Measurements from ENCODE around the gene RAB17.
A peak's percentile ranks its signal among the peaks of the same experiment; 100 is the strongest.

The RAB17 gene

DNA sequence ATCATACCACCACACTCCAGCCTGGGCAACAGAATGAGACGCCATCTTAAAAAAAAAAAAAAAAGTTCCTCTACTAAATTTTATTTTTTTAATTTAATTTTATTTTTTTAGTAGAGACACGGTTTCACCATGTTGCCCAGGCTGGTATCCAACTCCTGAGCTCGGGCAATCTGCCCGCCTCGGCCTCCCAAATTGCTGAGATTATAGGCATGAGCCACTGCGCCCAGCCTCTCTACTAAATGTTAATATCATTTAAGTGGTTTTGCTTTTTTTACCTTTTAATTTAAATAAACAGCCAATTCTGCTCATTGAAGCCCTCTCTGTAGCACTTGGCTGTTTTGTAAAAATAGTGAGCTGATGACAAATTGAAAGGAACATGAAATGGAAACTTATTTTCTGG, 9.2 kb downstream of the RAB17 start:
- DNase-seq (ENCODE audit: low read depth in 3 of 3, low spot score in 1 of 3) = no peak

DNA sequence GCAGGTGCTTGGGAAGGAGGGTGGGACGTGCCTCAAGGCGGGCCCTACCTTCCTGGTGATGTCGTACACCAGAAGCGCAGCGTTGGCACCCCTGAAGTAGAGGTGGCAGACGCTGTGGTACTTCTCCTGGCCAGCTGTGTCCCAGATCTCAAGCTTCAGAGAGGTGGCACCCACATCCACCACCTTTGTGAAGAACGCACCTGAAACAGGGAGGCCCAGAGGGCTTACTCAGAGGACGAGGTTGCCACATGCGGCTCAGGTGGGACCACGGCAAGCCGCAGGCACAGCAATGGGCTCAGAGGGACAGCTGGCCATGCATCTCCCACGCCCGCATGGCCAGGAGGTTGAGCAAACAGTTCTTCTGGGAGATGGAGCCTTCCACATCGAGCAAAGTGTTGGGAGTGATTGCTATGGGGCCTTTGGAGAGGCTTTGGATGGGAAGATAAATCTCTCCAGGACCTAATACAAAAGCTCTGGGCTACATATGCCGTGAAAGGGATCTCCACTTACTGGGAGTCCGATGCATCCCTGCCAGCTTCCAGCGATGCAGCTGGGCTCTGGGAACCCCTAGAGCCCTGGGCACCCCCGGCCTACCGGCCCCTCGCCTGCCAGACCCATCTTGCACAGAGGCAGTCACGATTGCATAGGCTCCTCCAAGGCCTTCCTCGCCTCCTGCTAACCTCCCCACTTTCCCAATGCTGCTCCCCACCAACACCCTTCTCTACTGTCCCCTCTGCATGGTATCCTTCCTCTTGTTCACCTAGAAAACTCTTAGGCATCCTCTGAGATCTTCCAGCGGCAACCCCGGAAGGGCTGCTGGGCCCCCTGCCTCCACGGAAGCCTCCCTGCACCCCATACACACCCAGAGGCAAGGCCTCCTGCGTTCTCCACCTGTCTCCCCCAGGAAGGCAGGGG, 12.3 kb downstream of the RAB17 start:
- no peak for DNase-seq (ENCODE audit: low read depth in 3 of 3, low spot score in 1 of 3)

GRCh38 chr2:237577458-237577857, 13.1 kb downstream of the RAB17 start:
- DNase-seq (ENCODE audit: low read depth in 3 of 3, low spot score in 1 of 3) = no peak

DNA sequence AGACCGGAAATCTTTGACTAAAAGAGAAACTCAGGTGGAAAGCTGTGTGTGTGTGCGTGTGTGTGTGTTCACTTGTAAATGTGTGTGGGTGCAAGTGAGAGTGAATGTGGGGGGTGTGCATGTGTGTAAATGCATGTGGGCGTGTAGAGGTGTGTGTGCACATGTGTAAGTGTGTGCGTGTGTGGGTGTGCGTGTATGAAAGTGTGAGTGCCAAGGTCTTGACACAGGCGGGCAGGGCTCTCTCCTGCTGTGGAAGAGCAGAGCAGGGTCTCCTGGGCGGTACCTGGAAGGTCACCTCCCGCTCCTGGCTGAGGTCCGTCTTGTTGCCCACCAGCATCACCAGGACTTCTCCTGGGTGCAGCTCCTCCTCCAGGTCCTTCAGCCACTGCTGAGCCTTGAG, 13.6 kb downstream of the RAB17 start:
- DNase-seq (ENCODE audit: low read depth in 3 of 3, low spot score in 1 of 3) = no peak

DNA sequence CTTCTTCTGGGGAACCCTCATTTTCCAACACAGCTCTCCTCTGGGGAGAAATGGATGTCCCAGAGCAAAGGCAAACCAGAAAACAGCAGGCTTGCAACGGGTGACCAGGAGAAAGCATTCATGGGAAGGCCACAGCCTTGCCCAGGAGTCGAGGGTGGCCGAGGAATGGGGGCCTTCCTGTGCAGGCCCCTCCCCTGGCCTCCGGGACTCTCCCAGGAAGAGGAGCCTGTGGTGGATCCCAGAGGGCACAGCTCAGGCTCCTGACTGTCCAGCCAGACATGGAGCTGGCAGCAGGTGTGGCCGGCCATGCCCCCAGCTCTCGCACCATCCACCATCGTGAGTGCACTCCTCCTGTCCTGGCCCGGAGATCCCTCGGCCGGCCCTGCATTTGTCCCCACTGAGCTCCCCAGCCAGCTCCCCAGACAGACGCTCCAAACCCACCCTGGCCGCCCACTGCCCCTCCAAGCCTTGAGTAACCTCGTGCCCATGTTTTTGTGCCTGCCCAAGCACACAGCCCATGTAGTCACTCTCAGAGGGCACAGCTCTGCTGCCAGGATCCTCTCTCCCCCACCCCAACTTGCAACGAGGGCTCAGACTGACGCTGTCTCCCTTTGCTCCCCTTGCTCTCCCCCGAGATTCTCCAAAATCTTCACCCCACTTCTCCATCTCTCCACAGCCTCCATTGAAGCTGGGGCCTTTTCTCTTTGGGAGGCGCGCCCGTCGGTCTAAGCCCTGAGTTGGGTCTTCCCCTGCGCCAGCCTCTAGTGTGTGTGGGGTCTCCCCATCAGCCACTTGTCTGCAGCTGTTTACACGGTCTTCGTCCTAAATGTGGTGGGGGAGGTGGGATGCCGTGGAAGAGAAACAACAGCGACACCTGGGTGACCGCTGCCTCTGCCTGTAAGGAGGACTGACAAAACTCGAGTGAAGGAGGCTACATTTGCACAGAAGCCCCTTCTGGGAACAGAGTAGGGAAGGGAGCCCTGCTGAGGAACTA, 14.4 kb downstream of the RAB17 start:
- DNase-seq (ENCODE audit: low read depth in 3 of 3, low spot score in 1 of 3) = no peak

GRCh38 chr2:237574894-237575868, 15.4 kb downstream of the RAB17 start:
- DNase-seq (ENCODE audit: low read depth in 3 of 3, low spot score in 1 of 3) = no peak

DNA sequence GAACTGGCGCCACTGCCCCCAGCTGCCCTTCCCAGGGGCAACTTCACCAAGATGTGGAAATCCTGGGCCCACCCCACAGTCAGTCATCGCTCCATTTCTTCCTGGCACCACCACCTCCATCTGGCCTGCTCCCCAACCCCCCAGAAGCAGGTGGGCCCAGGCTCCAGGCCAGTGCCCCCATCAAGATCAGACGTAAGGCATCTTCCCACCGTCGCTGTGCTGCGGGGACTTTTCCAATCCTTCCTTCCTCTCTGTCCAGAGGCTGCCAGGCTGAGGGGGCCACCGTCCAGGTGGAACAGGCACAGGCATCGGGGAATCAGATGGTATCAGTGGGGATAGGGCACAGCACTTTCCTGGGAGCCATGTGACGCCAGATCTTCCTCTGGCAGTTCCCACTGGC, 16.1 kb downstream of the RAB17 start:
- DNase-seq (ENCODE audit: low read depth in 3 of 3, low spot score in 1 of 3) = no peak

GRCh38 chr2:237573721-237574415, 16.7 kb downstream of the RAB17 start:
- no peak for DNase-seq (ENCODE audit: low read depth in 3 of 3, low spot score in 1 of 3)

DNA sequence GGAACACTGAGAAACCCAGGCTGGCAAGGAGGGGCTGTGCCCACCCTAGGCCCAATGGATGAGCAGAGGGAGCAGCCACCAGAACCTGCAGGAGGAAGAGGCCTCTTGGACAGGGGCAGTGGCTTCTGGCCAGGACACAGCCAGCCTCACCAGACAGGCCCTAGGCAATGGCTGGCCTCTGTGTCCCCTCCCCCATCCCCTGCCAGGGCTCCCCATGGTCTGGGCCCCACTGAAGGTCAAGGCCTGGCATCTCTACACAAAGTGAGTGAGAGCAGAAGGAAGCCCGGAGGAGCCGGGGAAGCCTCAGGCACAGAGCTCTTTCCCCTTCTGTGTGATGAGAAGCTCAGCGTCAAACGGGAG, 17.8 kb downstream of the RAB17 start:
- DNase-seq (ENCODE audit: low read depth in 3 of 3, low spot score in 1 of 3) = no peak

GRCh38 chr2:237572021-237572741, 18.4 kb downstream of the RAB17 start:
- peak; percentile 59 to 92 (median 72) for DNase-seq (ENCODE audit: low read depth in 3 of 3, low spot score in 1 of 3)

DNA sequence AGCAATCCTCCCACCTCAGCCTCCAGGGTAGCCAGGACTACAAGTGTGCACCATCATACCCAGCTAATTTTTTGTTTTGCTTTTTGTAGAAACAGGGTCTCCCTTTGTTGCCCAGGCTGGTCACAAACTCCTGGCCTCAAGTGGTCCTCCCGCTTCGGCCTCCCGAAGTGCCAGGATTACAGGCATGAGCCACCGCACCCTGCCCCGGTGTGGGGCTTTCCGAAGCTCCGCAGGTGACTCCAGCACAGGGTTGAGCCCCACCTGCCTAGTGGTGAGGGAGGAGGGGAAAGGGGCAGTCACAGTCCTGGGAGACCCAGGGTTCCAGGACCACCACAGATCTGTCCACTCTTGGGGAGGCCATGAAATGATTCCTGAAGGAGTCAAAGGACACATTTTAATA, 19.0 kb downstream of the RAB17 start:
- no peak for DNase-seq (ENCODE audit: low read depth in 3 of 3, low spot score in 1 of 3)

DNA sequence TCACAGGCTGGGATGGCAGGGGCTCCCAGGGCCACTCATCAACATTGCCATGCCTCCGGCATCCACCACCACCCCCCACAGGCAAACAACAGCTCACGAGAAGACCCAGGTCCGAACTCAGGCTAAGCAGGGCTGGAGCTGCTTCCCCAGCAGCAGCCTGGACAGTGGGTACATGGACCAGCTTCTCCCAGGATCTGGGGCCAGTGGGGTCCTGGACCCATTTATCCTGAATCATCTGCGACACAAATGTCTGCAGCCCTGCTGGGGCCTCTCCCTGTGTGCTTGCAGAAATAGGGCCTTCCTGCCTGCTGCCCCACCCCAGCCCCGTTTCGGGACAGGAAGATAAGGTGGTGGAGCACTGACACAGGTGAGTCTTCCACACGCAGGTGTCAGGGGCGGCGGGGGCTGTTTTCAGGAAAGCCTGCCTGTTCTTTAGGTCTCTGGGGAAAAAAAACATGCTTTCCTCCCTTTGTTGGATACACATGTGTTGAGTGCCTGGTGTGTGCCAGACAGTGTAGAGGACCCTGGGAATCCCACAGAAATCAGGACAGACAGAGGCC, 19.7 kb downstream of the RAB17 start:
- DNase-seq (ENCODE audit: low read depth in 3 of 3, low spot score in 1 of 3) = no peak

GRCh38 chr2:237569896-237570295, 20.6 kb downstream of the RAB17 start:
- no peak for DNase-seq (ENCODE audit: low read depth in 3 of 3, low spot score in 1 of 3)

GRCh38 chr2:237569041-237569440, 21.5 kb downstream of the RAB17 start:
- no peak for DNase-seq (ENCODE audit: low read depth in 3 of 3, low spot score in 1 of 3)

DNA sequence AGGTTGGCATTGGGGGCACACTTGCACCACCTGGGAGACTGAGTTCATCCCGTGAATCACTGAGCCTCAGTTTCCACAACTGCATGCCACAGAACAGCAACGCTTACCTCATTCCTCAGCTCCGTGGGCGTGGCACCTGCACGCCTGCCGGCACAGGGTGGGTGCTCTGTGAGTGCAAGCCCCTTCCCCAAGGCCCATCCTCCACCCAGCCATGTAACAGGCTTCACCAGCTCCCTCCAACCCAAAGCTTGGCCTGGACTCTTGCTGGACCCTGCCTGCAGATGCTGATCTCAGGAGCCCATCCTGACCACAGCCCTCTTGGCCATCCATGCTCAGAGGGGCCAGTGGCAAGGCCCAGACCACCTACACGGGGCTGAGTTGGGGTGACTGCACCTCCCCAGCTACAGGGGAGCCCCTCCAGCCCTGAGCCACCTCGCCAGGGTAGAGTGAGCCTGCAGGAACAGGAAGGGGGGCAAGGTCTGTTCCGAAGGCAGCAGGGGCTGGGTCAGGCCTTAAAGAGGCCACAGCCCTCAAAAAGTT, 22.3 kb downstream of the RAB17 start:
- no peak for DNase-seq (ENCODE audit: low read depth in 3 of 3, low spot score in 1 of 3)

DNA sequence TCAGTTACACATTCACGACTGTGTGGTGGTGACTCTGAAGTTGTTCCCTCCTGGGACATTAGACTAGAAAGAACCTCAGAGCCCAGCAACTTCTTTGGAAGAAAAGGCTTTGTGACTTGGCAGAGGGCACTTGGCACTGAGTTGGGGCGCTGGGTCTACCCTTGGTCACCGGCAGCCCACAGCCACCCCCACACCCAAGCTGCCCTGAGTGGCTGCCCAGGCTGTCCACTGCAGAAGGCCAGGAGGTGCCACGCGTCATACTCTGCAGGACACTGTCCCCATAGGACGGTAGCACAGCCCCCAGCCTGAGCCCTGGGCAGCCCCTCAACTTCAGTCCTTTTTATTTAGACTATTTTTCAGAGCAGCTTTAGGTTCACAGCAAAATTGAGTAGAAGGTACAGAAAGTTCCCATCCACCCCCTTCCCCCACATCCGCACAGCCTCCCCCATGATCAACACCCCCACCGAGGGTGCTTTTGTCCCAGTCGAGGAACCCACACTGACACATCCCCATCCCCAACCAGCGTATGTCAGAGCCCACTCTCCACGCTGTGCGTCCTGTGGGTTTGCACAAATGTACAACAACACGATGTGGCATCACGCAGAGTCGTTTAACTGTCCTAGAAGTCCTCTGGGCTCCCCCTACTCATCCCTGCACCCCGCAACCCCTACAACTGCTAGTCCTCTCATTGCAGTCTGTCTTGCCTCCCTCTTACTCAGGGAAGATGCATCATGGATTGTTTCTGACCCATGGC, 23.1 kb downstream of the RAB17 start:
- DNase-seq (ENCODE audit: low read depth in 3 of 3, low spot score in 1 of 3) = no peak

- no peak for DNase-seq (ENCODE audit: low read depth in 3 of 3, low spot score in 1 of 3)
Measured at GRCh38 chr2:237566401-237567235, 23.9 kb downstream of the RAB17 start, which contains the start of gene PRLH. TSS of gene PRLH (plus strand) at chr2:237566574. CDS start at chr2:237566574, 0 bp downstream.
